ENCODE data around the gene PTPN2. TPM values are rescaled to one million over a fixed set of nuclear protein-coding genes. Genes with fewer than 3 reads are reported as not detected.

PTPN2 gene
- total RNA-seq, 1 donor from 2014 or later: 81.8 TPM

- intact Hi-C loops (cut with DNase I): no loop called here
- H3K4me3 ChIP-seq: no peak overlapping the region
- H3K36me3 ChIP-seq: peaks cover 0 to 5% of the 10 kb centered on the region in 2 donors
- no peaks in the 10 kb centered on the region for H3K27me3 ChIP-seq
- H3K9me3 ChIP-seq: no peaks in the 10 kb centered on the region
- no peak overlapping the region for H3K27ac ChIP-seq
- no peak for DNase-seq (ENCODE audit: low spot score in 2 of 2)
- TF ChIP-seq, protein P1, sequence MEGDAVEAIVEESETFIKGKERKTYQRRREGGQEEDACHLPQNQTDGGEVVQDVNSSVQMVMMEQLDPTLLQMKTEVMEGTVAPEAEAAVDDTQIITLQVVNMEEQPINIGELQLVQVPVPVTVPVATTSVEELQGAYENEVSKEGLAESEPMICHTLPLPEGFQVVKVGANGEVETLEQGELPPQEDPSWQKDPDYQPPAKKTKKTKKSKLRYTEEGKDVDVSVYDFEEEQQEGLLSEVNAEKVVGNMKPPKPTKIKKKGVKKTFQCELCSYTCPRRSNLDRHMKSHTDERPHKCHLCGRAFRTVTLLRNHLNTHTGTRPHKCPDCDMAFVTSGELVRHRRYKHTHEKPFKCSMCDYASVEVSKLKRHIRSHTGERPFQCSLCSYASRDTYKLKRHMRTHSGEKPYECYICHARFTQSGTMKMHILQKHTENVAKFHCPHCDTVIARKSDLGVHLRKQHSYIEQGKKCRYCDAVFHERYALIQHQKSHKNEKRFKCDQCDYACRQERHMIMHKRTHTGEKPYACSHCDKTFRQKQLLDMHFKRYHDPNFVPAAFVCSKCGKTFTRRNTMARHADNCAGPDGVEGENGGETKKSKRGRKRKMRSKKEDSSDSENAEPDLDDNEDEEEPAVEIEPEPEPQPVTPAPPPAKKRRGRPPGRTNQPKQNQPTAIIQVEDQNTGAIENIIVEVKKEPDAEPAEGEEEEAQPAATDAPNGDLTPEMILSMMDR (IDR thresholded peaks at IDR 0.05): no peak
- H3K4me1 ChIP-seq: peaks cover 4 to 7% of the 10 kb centered on the region in 2 donors
These were observed 43.7 kb downstream of the PTPN2 start for GRCh38 chr18:12840382-12840781.

DNA sequence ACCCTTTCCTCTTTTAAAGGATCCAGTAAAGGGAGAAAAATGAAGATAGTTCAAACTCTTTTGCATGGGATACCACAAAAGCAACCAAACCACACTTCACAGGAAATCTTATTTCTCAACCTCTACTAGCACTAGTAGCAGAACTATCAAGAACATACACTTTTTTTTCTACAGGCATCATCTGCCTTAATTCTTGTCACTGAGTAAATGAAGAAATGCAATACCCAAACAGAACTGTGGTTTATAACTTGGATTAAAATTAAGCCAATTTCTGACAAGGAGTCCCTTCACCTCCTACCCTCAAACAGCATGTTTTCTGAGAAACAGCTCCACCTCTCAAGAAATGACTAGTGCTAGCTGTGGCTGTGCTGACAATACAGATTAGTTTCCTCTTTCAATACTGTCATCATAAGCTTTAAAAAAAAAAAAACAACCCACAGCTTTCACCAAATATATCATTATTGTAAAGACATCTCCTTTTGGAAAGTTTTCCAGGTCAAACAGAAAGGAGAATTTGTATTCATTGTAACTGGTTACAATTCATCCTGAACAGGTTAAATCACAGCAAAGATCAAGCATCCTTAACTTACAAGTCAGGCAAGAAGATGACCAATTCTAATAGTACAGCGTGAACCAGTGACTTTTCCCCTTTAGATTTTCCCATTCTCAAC is 44.4 kb downstream of the PTPN2 start:
- Histone ChIP-seq H3K27ac (peak overlapping the region; percentile 54 to 59), H3K27me3 (no peaks in the 10 kb centered on the region), H3K9me3 (no peaks in the 10 kb centered on the region), H3K4me3 (no peak overlapping the region), H3K36me3 (peaks cover 0 to 5% of the 10 kb centered on the region in 2 donors), H3K4me1 (peaks cover 4 to 7% of the 10 kb centered on the region in 2 donors)
- no peak for DNase-seq (ENCODE audit: low spot score in 2 of 2)
- intact Hi-C loops (cut with DNase I): loop anchor here (5.0 kb wide), 1 partner anchor 108 kb away; the partner anchor contains the start of gene SEH1L
- TF ChIP-seq, protein P1 (IDR thresholded peaks at IDR 0.05): no peak

DNA sequence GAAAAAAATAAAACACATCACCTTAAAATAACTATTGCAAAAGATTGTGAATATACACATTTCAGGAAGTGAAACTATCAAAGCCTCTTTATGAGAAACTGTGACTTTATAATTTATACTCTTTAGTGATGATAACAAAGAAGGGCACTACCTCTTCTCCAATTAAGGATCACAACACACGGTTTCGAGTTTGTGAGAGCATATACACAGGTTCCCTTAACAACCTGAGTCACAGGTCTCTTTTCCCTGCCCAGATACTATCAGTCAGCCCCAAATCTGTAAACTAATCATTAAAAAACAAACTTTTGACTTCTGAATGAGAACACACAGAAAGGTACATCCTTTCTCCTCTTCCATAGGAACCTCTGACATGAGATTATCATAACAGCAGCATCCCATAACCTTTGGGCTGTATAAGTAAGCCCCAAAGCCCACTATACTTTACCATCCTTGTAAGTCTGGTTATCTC is 44.9 kb downstream of the PTPN2 start:
- Histone ChIP-seq H3K36me3 (peaks cover 0 to 5% of the 10 kb centered on the region in 2 donors), H3K27me3 (no peaks in the 10 kb centered on the region), H3K27ac (peak overlapping the region; percentile 54 to 59), H3K4me1 (peaks cover 4 to 7% of the 10 kb centered on the region in 2 donors), H3K4me3 (no peak overlapping the region), H3K9me3 (no peaks in the 10 kb centered on the region)
- TF ChIP-seq, protein P1 (IDR thresholded peaks at IDR 0.05): no peak
- DNase-seq (ENCODE audit: low spot score in 2 of 2): no peak
- intact Hi-C loops (cut with DNase I): loop anchor here (5.0 kb wide), 1 partner anchor 108 kb away; the partner anchor contains the start of gene SEH1L

- H3K27ac ChIP-seq: peak overlapping the region; percentile 54 to 65
- intact Hi-C loops (cut with DNase I): loop anchor here (5.0 kb wide), 1 partner anchor 109 kb away; the partner anchor contains the start of gene SEH1L
- H3K36me3 ChIP-seq: peaks cover 2 to 12% of the 10 kb centered on the region in 2 donors
- peaks cover 4 to 7% of the 10 kb centered on the region in 2 donors for H3K4me1 ChIP-seq
- TF ChIP-seq, protein P1 (IDR thresholded peaks at IDR 0.05): no peak
- H3K4me3 ChIP-seq: peak overlapping the region in 1 of 2 donors; percentile 29
- DNase-seq (ENCODE audit: low spot score in 2 of 2): peak in 1 of 2 donors; percentile 83
- no peaks in the 10 kb centered on the region for H3K27me3 ChIP-seq
- H3K9me3 ChIP-seq: no peaks in the 10 kb centered on the region
These were observed 45.8 kb downstream of the PTPN2 start for GRCh38 chr18:12838178-12838634.

DNA sequence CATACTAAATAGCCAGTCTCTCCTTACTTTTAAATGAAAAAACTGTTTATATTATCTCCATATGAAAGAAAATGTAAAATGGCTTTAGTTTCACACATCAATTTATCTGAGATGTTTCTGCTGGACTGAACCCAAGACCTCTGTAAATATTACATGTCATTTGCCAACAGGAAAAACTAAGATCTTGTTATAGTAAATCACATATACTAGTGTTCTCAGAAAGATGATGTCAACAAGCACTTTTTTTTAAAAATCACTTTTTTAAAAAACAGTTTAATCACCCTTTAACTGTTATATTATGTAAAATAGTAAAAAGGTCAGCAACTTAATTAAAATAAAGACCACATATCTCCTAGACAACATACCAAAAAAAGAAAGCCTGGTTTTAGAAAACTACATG is 46.3 kb downstream of the PTPN2 start:
- H3K27me3 ChIP-seq: no peaks in the 10 kb centered on the region
- H3K36me3 ChIP-seq: peaks cover 2 to 15% of the 10 kb centered on the region in 2 donors
- TF ChIP-seq, protein P1 (IDR thresholded peaks at IDR 0.05): no peak
- peak overlapping the region; percentile 54 to 65 for H3K27ac ChIP-seq
- H3K4me1 ChIP-seq: peaks cover 4 to 7% of the 10 kb centered on the region in 2 donors
- no peaks in the 10 kb centered on the region for H3K9me3 ChIP-seq
- peak overlapping the region in 1 of 2 donors; percentile 29 for H3K4me3 ChIP-seq
- intact Hi-C loops (cut with DNase I): loop anchor here (2.0 to 5.0 kb wide), 2 partner anchors 45 to 110 kb away; partner anchors contain the start of gene SEH1L
- no peak for DNase-seq (ENCODE audit: low spot score in 2 of 2)

Data from ascending aorta (tissue), 2 donors.